BLaER1 treated with 17β-estradiol and CSF1 and Interleukin-3, amounts not matched to agents 10 nM and 100 nM (cell line): ENCODE measurements around the gene CR2.

Source experiments
- H3K27ac ChIP-seq, 11 experiments: shearing (Covaris generic); formaldehyde crosslinking; 2 replicates each; pipeline ENCODE4 v1.8.1; 2022
- H3K27me3 ChIP-seq, 11 experiments: shearing (Covaris generic); formaldehyde crosslinking; 2 replicates each; pipeline ENCODE4 v1.8.1; 2022
- H3K36me3 ChIP-seq, 11 experiments: shearing (Covaris generic); formaldehyde crosslinking; 2 replicates each; pipeline ENCODE4 v1.8.1; 2022
- H3K4me1 ChIP-seq, 10 experiments: shearing (Covaris generic); formaldehyde crosslinking; 2 replicates each; pipeline ENCODE4 v1.8.1; 2022
- H3K4me2 ChIP-seq, 11 experiments: shearing (Covaris generic); formaldehyde crosslinking; 2 replicates each; pipeline ENCODE4 v1.8.1; 2022
- H3K4me3 ChIP-seq, 10 experiments: shearing (Covaris generic); formaldehyde crosslinking; 2 replicates each; pipeline ENCODE4 v1.8.1; 2022
- H3K9ac ChIP-seq, 11 experiments: shearing (Covaris generic); formaldehyde crosslinking; 2 replicates each; pipeline ENCODE4 v1.8.1; 2022
- H3K9me3 ChIP-seq, 11 experiments: shearing (Covaris generic); formaldehyde crosslinking; replicated peaks in 1 of 11; 2 replicates each; pipeline ENCODE4 v1.8.1; 2022
- H4K20me1 ChIP-seq, 11 experiments: shearing (Covaris generic); formaldehyde crosslinking; 2 replicates each; pipeline ENCODE4 v1.8.1; 2022
- Cebpa-rat ChIP-seq, 11 experiments: shearing (Covaris generic); IDR thresholded peaks; 2 replicates each; pipeline ENCODE4 v1.8.1; 2022

CR2 gene

GRCh38 chr1:207495801-207496792, 42.0 kb downstream of the CR2 start, which contains the start of gene CR1:
Gene CR1, plus strand, starts transcription at chr1:207496157. Its CDS starts 111 bp downstream, at chr1:207496268.
- Histone ChIP-seq H4K20me1 (no peaks in the 10 kb centered on the region), H3K27me3 (no peaks in the 10 kb centered on the region), H3K27ac (peak within 1 kb of the TSS in 1 of 11 experiments; percentile 36; a peak in 2 of 22 replicates), H3K9ac (peak within 1 kb of the TSS in 1 of 11 experiments; percentile 23; a peak in 1 of 22 replicates), H3K9me3 (peaks cover 0 to 6% (median 0%) of the 10 kb centered on the region in 11 experiments; a peak in 3 of 22 replicates), H3K36me3 (no peaks in the 10 kb centered on the region), H3K4me3 (peak within 1 kb of the TSS in 4 of 10 experiments; percentile 31 to 39 (median 36); a peak in 5 of 20 replicates), H3K4me2 (peak within 1 kb of the TSS in 9 of 11 experiments; percentile 7 to 59 (median 30); a peak in 10 of 22 replicates), H3K4me1 (peaks cover 0 to 19% (median 3%) of the 10 kb centered on the region in 10 experiments; a peak in 7 of 20 replicates)
- TF ChIP-seq Cebpa-rat (IDR thresholded peaks at IDR 0.05) = no peak

- Histone ChIP-seq H3K9ac (peak overlapping the region in 1 of 11 experiments; percentile 13; a peak in 1 of 22 replicates), H3K4me2 (peak overlapping the region in 2 of 11 experiments; percentile 31 to 57; a peak in 3 of 22 replicates), H3K9me3 (peaks cover 0 to 6% (median 0%) of the 10 kb centered on the region in 11 experiments; a peak in 3 of 22 replicates), H4K20me1 (no peaks in the 10 kb centered on the region), H3K27me3 (no peaks in the 10 kb centered on the region), H3K36me3 (no peaks in the 10 kb centered on the region), H3K4me3 (no peak overlapping the region), H3K4me1 (peaks cover 0 to 19% (median 3%) of the 10 kb centered on the region in 10 experiments; a peak in 7 of 20 replicates), H3K27ac (no peak overlapping the region)
- TF ChIP-seq Cebpa-rat (IDR thresholded peaks at IDR 0.05) = no peak
These were observed 43.8 kb downstream of the CR2 start for GRCh38 chr1:207497941-207498340.

- no peak for TF ChIP-seq Cebpa-rat (IDR thresholded peaks at IDR 0.05)
- H3K27me3 ChIP-seq = no peaks in the 10 kb centered on the region
- H3K4me2 ChIP-seq = no peak overlapping the region
- H3K9ac ChIP-seq = no peak overlapping the region
- H3K4me3 ChIP-seq = no peak overlapping the region
- no peak overlapping the region for H3K27ac ChIP-seq
- H3K36me3 ChIP-seq = no peaks in the 10 kb centered on the region
- peaks cover 0 to 19% (median 3%) of the 10 kb centered on the region in 10 experiments; a peak in 7 of 20 replicates for H3K4me1 ChIP-seq
- no peaks in the 10 kb centered on the region for H4K20me1 ChIP-seq
- H3K9me3 ChIP-seq = peaks cover 0 to 6% (median 0%) of the 10 kb centered on the region in 11 experiments; a peak in 3 of 22 replicates
These were observed 45.4 kb downstream of the CR2 start for GRCh38 chr1:207499573-207499972.

- Histone ChIP-seq H3K27me3 (no peaks in the 10 kb centered on the region), H4K20me1 (no peaks in the 10 kb centered on the region), H3K9me3 (peaks cover 0 to 6% (median 0%) of the 10 kb centered on the region in 11 experiments; a peak in 3 of 22 replicates), H3K36me3 (no peaks in the 10 kb centered on the region), H3K9ac (no peak overlapping the region), H3K27ac (no peak overlapping the region), H3K4me1 (peaks cover 0 to 19% (median 3%) of the 10 kb centered on the region in 10 experiments; a peak in 7 of 20 replicates), H3K4me3 (no peak overlapping the region), H3K4me2 (no peak overlapping the region)
- TF ChIP-seq Cebpa-rat (IDR thresholded peaks at IDR 0.05) = no peak
These were observed 46.2 kb downstream of the CR2 start for GRCh38 chr1:207500306-207500705.

GRCh38 chr1:207501071-207501470, 46.9 kb downstream of the CR2 start:
- H3K36me3 ChIP-seq = no peaks in the 10 kb centered on the region
- TF ChIP-seq Cebpa-rat (IDR thresholded peaks at IDR 0.05) = no peak
- H3K4me2 ChIP-seq = no peak overlapping the region
- peaks cover 0 to 5% (median 0%) of the 10 kb centered on the region in 11 experiments; a peak in 3 of 22 replicates for H3K9me3 ChIP-seq
- no peaks in the 10 kb centered on the region for H3K27me3 ChIP-seq
- no peaks in the 10 kb centered on the region for H4K20me1 ChIP-seq
- no peak overlapping the region for H3K27ac ChIP-seq
- H3K9ac ChIP-seq = no peak overlapping the region
- no peak overlapping the region for H3K4me3 ChIP-seq
- H3K4me1 ChIP-seq = peaks cover 0 to 13% (median 1%) of the 10 kb centered on the region in 10 experiments; a peak in 6 of 20 replicates

GRCh38 chr1:207502726-207503125, 48.6 kb downstream of the CR2 start:
- Histone ChIP-seq H3K36me3 (no peaks in the 10 kb centered on the region), H3K9ac (no peak overlapping the region), H4K20me1 (no peaks in the 10 kb centered on the region), H3K9me3 (no peaks in the 10 kb centered on the region), H3K4me1 (peaks cover 0 to 9% (median 0%) of the 10 kb centered on the region in 10 experiments; a peak in 2 of 20 replicates), H3K4me3 (no peak overlapping the region), H3K27ac (no peak overlapping the region), H3K27me3 (no peaks in the 10 kb centered on the region), H3K4me2 (no peak overlapping the region)
- TF ChIP-seq Cebpa-rat (IDR thresholded peaks at IDR 0.05) = no peak

GRCh38 chr1:207503950-207504349, 49.8 kb downstream of the CR2 start:
- no peak overlapping the region for H3K27ac ChIP-seq
- no peak for TF ChIP-seq Cebpa-rat (IDR thresholded peaks at IDR 0.05)

GRCh38 chr1:207504438-207504837, 50.3 kb downstream of the CR2 start:
- Histone ChIP-seq H4K20me1 (no peaks in the 10 kb centered on the region), H3K36me3 (no peaks in the 10 kb centered on the region), H3K9ac (no peak overlapping the region), H3K27ac (no peak overlapping the region), H3K4me2 (no peak overlapping the region), H3K4me1 (no peaks in the 10 kb centered on the region), H3K9me3 (no peaks in the 10 kb centered on the region), H3K27me3 (no peaks in the 10 kb centered on the region), H3K4me3 (no peak overlapping the region)
- no peak for TF ChIP-seq Cebpa-rat (IDR thresholded peaks at IDR 0.05)

More at GRCh38 chr1:207503950-207504349, 49.8 kb downstream of the CR2 start:
- Histone ChIP-seq H3K4me1 (no peaks in the 10 kb centered on the region), H3K36me3 (no peaks in the 10 kb centered on the region), H3K4me3 (no peak overlapping the region), H3K4me2 (no peak overlapping the region), H3K27me3 (no peaks in the 10 kb centered on the region), H4K20me1 (no peaks in the 10 kb centered on the region), H3K9me3 (no peaks in the 10 kb centered on the region), H3K9ac (no peak overlapping the region)

GRCh38 chr1:207510444-207510843, 56.3 kb downstream of the CR2 start:
- no peaks in the 10 kb centered on the region for H3K27me3 ChIP-seq
- no peaks in the 10 kb centered on the region for H3K9me3 ChIP-seq
- H3K4me3 ChIP-seq = no peak overlapping the region
- no peak overlapping the region for H3K27ac ChIP-seq
- no peaks in the 10 kb centered on the region for H4K20me1 ChIP-seq
- 0 out of 20 replicates have a peak, but pooled peaks cover 0 to 4% (median 0%) of the 10 kb centered on the region in 10 experiments for H3K4me1 ChIP-seq
- no peak overlapping the region for H3K4me2 ChIP-seq
- H3K36me3 ChIP-seq = no peaks in the 10 kb centered on the region
- no peak for TF ChIP-seq Cebpa-rat (IDR thresholded peaks at IDR 0.05)
- H3K9ac ChIP-seq = no peak overlapping the region; a peak in 1 of 22 replicates
